Measurements from ENCODE around the gene CLEC2L. TPM values are rescaled to one million over a fixed set of nuclear protein-coding genes. Genes with fewer than 3 reads are reported as not detected.

Gene CLEC2L
- total RNA-seq, 4 donors from 2014 or later: 3.1 TPM; not detected in 3

DNA sequence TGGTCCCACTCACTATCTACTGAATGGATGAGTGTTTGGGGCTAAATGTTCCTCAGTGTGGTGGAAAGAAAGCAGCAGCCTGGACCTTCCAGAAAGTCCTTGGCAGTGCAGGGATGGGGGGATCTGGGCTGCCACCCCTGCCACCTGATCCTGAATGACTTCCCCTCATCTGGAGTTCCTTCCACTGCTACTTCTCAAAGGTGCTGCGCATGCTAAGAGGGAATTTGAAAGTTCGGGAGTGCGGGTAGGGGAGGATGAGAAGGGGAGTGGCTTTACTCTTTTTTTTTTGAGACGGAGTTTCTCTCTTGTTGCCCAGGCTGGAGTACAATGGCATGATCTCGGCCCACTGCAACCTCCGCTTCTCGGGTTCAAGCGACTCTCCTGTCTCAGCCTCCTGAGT is 41.4 kb upstream of the CLEC2L start:
- H3K4me3 ChIP-seq: peak overlapping the region in 2 of 4 donors; percentile 37 to 60
- TF ChIP-seq POLR2A (IDR thresholded peaks at IDR 0.05): no peak
- no peak for TF ChIP-seq EP300 (IDR thresholded peaks at IDR 0.05)
- TF ChIP-seq, protein P1, sequence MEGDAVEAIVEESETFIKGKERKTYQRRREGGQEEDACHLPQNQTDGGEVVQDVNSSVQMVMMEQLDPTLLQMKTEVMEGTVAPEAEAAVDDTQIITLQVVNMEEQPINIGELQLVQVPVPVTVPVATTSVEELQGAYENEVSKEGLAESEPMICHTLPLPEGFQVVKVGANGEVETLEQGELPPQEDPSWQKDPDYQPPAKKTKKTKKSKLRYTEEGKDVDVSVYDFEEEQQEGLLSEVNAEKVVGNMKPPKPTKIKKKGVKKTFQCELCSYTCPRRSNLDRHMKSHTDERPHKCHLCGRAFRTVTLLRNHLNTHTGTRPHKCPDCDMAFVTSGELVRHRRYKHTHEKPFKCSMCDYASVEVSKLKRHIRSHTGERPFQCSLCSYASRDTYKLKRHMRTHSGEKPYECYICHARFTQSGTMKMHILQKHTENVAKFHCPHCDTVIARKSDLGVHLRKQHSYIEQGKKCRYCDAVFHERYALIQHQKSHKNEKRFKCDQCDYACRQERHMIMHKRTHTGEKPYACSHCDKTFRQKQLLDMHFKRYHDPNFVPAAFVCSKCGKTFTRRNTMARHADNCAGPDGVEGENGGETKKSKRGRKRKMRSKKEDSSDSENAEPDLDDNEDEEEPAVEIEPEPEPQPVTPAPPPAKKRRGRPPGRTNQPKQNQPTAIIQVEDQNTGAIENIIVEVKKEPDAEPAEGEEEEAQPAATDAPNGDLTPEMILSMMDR (IDR thresholded peaks at IDR 0.05): no peak
- no peaks in the 10 kb centered on the region for H3K36me3 ChIP-seq
- no peak overlapping the region for H3K27ac ChIP-seq
- H3K4me1 ChIP-seq: peaks cover 0 to 15% (median 9%) of the 10 kb centered on the region in 4 donors
- no peak for DNase-seq (ENCODE audit: low spot score in 2 of 2)
- H3K27me3 ChIP-seq: peaks cover 0 to 55% of the 10 kb centered on the region in 2 donors
- 61 to 70% methylated on average over 8 of the region's 8 CpGs for WGBS, 2 donors
- no peaks in the 10 kb centered on the region for H3K9me3 ChIP-seq

DNA sequence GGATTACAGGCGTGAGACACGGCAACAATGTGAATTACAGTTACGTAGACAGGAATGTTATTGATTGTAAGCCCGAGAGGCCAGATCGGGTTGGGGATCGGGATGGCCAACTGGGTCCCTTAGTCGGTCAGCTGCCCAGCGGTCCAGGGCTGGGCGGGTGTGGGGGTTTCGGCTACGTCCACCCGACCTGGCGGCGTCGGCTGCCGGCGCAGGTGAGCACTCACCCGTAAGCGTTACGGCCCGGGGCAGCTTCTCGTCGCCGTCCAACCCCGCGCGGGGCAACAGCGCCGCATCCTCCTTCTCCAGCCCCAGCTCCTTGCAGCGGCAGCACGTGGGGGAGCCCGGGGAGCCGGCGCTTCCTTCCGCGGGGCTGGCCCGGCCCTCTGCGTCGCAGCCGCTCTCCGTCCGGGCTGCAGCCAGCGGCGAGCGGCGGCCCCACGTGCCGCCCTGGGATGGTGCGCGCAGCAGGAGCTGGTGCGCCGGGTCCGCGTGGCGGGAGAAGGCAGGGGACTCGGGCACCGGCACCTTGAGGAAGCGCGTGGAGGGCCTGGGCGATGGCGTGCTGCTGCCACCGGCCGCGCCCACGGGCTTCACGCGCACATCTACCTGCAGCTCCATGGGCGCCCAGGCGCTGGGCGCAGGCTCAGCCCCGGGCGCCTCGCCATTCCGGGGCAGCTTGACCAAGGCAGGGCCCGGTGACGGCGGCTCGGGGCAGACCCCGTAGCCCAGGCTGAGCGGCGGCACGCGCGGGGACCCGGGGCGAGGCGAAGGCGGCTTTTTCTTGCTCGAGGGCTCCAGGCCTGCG is 40.6 kb upstream of the CLEC2L start:
- no peaks in the 10 kb centered on the region for H3K36me3 ChIP-seq
- peak overlapping the region in 2 of 4 donors; percentile 8 to 77 for H3K27ac ChIP-seq
- WGBS, 2 donors: 3% methylated on average over 25 to 70 of the region's 90 CpGs
- H3K27me3 ChIP-seq: peaks cover 0 to 55% of the 10 kb centered on the region in 2 donors
- no peak for DNase-seq (ENCODE audit: low spot score in 2 of 2)
- peaks cover 0 to 15% (median 9%) of the 10 kb centered on the region in 4 donors for H3K4me1 ChIP-seq
- H3K9me3 ChIP-seq: no peaks in the 10 kb centered on the region
- peak overlapping the region; percentile 2 to 60 (median 41) for H3K4me3 ChIP-seq
- no peak for TF ChIP-seq POLR2A (IDR thresholded peaks at IDR 0.05)
- TF ChIP-seq, protein P1 (IDR thresholded peaks at IDR 0.05): no peak
- TF ChIP-seq EP300 (IDR thresholded peaks at IDR 0.05): no peak

DNA sequence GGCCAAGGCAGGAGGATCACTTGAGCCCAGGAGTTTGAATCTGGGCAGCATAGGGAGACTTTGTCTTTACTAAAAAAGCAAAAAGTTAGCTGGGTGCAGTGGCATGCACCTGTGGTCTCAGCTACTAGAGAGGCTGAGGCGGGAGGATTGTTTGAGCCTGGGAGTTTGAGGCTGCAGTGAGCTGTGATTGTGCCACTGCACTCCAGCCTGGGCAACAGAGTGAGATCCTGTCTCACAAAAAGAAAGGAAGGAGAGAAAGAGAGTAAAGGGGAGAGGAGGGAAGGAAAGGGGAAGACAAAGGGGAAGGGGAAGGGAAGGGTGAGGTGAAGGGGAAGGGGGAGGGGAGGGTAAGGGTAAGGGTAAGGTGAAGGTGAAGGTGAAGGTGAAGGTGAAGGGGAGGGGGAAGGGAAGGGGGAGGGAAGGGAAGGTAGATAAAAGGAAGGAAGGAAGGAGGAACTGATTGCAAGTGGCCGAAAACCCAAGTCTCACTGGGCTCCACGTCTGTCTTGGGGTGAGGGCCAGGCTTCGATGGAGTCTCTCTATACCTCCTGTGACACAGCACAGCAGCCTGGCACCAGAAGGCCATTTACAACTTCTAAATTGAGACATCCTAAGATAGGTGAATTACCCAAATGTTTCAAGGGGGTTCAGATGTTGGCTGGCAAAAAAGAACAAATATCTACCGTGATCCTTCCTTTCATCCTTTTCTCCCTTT is 36.0 kb upstream of the CLEC2L start:
- Histone ChIP-seq H3K4me3 (no peak overlapping the region), H3K27me3 (peaks cover 0 to 34% of the 10 kb centered on the region in 2 donors), H3K9me3 (peaks cover 0 to 10% (median 0%) of the 10 kb centered on the region in 4 donors), H3K4me1 (peaks cover 0 to 15% (median 9%) of the 10 kb centered on the region in 4 donors), H3K27ac (no peak overlapping the region), H3K36me3 (no peaks in the 10 kb centered on the region)
- whole genome bisulfite sequencing, 2 donors: 75 to 86% methylated on average over 5 of the region's 5 CpGs
- DNase-seq (ENCODE audit: low spot score in 2 of 2): no peak
- TF ChIP-seq POLR2A (IDR thresholded peaks at IDR 0.05) (no peak), EP300 (IDR thresholded peaks at IDR 0.05) (no peak)
- TF ChIP-seq, protein P1 (IDR thresholded peaks at IDR 0.05): no peak

DNA sequence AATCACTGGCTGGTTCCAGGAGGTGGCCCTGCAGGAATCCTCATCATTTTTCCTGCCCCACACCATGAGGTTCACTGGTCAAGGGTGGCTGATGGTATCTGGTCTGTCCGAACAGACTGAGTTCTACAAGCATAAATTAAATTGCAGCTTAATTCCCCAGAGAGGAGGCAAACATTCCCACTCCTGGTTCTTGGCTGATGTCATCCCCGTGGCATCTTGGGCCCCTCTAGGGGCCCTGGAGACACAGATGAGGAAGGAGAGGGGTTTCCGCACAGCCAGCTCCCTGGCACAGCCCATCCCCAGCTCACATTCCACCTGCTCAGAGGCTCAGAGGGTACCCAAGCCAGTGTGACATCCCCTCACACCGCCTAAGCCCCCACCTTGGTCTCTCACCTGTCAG is 34.7 kb upstream of the CLEC2L start:
- no peak for TF ChIP-seq EP300 (IDR thresholded peaks at IDR 0.05)
- TF ChIP-seq, protein P1 (IDR thresholded peaks at IDR 0.05): no peak
- no peak for TF ChIP-seq POLR2A (IDR thresholded peaks at IDR 0.05)
- WGBS, 2 donors: 55% methylated on average over 4 of the region's 4 CpGs
- peaks cover 0 to 22% of the 10 kb centered on the region in 2 donors for H3K27me3 ChIP-seq

More for the DNA sequence above, 34.7 kb upstream of the CLEC2L start:
- Histone ChIP-seq H3K4me1 (peaks cover 0 to 2% (median under 1%) of the 10 kb centered on the region in 4 donors), H3K36me3 (no peaks in the 10 kb centered on the region), H3K4me3 (no peak overlapping the region), H3K27ac (no peak overlapping the region), H3K9me3 (peaks cover 0 to 18% (median 0%) of the 10 kb centered on the region in 4 donors)
- no peak for DNase-seq (ENCODE audit: low spot score in 2 of 2)

All from tibial nerve (tissue), 4 donors.